AG20443 (cell line): Measurements from ENCODE around the gene ITGBL1.
A peak's percentile ranks its signal among the peaks of the same experiment; 100 is the strongest.

Source experiments
- DNase-seq: peaks from one replicate; pipeline ENCODE4 v3.0.0; 2012; ENCODE audit warnings: low spot score, mixed read lengths

Gene ITGBL1

GRCh38 chr13:101565317-101565716 is 112.8 kb downstream of the ITGBL1 start:
- no peak for DNase-seq

DNA sequence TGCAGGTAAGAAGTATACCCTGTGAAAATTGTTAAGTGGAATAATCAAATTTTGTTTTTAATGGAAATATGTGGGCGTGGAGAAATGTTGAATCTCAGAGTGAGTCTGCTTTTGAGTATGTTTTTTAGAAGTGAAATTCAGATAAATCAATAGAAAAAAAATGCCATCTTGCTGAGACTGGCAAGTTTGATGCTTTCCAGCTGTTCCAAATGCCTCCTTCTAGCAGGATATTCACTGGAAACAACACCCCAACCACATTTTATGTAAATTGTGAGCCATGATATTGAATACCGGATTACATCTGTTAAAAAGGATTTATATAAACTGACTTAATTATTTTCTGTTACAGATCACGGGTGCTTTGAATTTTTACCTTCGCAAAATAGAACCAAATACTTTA is 115.4 kb downstream of the ITGBL1 start:
- no peak for DNase-seq

DNA sequence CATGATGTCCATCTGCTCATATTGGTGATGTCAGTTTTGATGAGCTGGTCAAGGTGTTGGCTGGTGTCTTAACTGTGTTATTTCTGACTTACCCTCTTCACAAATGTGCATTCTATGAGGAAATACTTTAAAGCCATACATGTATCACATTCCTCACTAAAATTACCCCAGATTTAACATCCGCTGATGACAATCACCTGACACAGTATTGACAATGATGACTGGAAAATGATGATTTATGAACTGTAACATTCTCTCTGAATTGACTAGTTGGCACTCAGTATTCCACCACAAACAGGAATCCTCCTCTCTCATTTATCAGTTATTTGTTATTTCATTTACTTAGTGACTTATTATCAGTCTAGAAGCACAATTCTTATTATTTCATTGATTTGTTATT is 117.3 kb downstream of the ITGBL1 start:
- no peak for DNase-seq

- DNase-seq = no peak
Observed at GRCh38 chr13:101570410-101570809, 117.9 kb downstream of the ITGBL1 start.

- no peak for DNase-seq
Observed at GRCh38 chr13:101572456-101572855, 120.0 kb downstream of the ITGBL1 start.

GRCh38 chr13:101575581-101575980 is 123.1 kb downstream of the ITGBL1 start:
- DNase-seq = no peak

DNA sequence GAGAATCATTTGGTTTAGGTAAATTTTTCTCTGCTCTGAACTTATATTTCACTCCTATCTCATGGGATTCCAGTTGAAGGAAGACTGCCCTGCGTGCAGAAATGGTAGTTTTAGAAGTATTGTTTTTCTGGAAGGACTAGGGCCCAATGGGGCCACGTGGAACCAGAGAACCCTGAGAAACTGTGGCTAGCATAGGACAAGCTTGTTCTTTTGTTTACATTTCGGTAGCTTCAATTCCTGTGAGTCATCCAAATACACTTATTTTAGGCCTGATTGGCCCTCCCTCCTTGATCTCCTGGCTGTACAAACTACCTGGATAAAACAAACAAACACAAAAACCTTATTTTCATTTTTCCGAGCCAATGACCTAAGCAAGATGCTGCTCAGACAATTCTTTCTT is 124.0 kb downstream of the ITGBL1 start:
- DNase-seq = no peak

DNA sequence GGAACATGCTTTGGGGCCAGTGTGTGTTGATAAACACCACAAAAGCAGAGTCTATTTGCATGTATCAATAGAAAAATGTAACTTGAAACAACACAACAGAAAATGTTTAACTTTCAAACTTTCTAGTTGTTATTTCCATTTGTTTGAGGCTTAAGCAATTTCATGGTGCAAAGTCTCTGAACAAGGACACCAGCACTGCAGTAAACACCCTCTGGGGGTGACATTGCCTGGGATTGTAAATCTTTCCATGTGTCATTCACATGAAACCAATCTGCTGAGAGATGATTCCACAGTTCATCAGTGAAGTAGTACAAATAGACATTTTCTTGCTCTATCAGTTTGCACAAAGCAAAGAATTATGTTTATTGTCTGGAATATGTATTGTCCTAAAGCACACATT is 124.5 kb downstream of the ITGBL1 start:
- no peak for DNase-seq

- no peak for DNase-seq
Observed at GRCh38 chr13:101579281-101579802, 126.9 kb downstream of the ITGBL1 start.

DNA sequence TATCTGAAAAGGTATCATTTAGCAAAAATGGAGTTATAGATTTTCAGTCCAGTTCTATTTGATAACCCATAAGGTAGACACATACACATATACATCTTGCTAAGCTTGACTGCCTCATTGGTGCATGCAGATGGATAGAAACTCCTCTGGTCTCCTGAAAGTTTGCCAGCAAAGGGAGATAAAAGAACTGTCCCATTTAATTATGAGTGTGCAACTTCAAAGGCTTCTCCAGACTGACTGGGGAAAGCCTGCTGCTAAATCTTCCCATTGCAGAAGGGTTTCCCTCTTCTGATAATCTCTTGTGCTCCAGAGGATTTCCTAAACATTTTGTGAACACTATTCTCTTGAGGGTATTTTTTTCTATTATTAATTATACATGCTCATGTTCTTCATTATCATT is 131.9 kb downstream of the ITGBL1 start:
- DNase-seq = no peak

DNA sequence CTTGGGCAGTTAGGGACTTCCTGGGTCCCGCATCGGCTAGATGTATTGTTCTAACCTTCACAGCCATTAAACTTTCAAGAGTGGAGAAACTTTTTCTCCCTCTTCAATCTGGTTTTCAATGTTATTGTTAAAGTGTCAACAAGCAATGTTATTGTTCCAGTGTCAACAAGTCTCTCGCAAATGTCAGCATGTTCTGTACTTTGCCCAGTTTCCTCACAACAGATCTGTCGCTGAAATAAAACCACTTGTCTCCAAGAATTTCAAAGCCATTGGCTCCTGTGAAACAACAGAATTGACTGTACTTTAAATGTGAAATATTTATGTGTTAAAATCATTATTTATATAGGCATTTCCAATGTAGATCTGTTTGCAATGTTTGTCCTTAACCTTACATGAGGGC is 138.0 kb downstream of the ITGBL1 start:
- no peak for DNase-seq

DNA sequence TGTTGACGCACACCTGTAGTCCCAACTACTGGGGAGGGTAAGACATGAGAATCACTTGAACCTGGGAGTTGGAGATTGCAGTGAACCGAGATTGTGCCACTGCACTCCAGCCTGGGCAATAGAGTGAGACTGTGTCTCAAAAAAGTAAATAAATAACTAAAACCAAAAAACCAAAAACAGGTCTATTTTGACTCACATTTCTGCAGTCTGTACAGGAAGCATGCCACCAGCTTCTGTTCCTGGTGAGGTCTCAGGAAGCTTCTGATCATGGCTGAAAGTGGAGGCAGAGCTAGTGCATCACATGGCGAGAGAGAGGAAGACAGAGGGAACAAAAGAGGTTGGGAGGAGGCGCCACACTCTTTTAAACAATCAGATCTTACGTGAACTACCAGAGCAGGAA is 142.5 kb downstream of the ITGBL1 start:
- DNase-seq = no peak

- no peak for DNase-seq
Observed at GRCh38 chr13:101596803-101597202, 144.3 kb downstream of the ITGBL1 start.

- DNase-seq = no peak
Observed at GRCh38 chr13:101611491-101612475, 159.3 kb downstream of the ITGBL1 start.

DNA sequence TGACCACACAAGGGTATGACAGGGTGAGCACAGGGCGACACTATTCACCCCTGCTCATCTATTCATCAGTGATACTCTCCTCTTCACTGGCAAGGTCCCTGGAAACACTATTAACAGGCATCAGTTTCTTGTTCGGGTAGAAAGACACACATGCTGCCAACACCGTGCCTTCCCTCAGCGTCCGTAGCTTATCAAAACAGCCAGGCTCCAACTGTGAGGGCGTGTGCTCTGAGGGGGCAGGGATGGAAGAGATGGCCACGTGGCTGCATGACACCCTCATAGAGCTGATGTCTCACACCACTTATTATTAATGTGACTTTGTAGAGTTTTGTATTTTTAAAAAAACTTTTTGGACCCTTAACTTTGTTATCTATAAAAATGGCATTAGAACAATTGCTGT is 160.3 kb downstream of the ITGBL1 start:
- peak; percentile 20 for DNase-seq

- DNase-seq = no peak
Observed at GRCh38 chr13:101614491-101614890, 162.0 kb downstream of the ITGBL1 start.

DNA sequence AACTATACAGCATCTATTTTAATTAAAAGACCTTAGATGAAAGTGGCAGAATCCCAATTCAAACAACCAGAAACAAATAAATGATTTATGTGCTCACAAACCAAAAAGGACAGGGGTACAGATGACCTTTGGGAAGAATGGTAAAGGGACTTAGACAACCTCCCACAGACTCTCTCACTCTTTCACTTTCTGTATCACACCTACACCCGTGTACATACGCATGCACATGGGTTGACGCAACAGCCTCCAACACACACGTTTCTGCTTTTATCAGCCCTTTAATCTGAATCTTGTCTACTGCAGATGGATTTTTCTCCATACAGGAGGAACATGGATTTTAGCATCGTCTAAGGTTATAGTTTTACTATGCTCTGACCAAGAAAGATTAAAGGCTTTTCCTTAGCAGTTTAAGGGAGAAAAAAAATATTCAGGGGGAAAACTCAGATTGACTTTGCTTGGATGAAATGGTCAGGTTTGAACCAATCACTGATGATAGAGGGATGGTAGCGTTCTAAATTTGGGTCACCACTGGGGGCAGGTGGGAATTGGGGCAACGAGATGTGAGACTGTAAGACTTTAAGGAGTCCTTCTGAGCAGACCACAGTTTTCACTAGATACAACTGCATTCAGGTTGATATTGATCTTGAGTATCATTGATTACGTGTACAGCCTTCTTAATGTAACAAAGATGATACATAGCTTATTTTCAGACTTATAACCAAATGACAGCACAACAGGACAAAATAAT is 166.1 kb downstream of the ITGBL1 start:
- no peak for DNase-seq

DNA sequence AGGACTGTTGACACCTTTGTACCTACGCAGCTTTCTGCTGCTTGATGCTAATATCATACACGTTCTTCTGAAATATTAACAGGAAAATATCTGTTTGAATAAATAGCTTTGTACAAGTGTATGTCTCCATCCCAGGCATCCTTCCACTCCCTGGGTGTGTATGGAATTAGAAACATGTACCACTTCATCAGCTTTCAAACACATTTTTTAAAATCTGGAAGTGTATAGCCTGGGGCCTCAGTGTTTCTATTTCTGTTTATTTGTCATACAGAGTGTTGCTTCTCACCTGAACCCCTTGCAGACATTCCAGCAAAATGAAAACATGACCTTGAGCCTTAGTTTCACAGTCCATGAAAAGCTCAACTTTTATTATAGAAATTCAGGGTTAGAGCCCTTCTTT is 168.6 kb downstream of the ITGBL1 start:
- no peak for DNase-seq

DNA sequence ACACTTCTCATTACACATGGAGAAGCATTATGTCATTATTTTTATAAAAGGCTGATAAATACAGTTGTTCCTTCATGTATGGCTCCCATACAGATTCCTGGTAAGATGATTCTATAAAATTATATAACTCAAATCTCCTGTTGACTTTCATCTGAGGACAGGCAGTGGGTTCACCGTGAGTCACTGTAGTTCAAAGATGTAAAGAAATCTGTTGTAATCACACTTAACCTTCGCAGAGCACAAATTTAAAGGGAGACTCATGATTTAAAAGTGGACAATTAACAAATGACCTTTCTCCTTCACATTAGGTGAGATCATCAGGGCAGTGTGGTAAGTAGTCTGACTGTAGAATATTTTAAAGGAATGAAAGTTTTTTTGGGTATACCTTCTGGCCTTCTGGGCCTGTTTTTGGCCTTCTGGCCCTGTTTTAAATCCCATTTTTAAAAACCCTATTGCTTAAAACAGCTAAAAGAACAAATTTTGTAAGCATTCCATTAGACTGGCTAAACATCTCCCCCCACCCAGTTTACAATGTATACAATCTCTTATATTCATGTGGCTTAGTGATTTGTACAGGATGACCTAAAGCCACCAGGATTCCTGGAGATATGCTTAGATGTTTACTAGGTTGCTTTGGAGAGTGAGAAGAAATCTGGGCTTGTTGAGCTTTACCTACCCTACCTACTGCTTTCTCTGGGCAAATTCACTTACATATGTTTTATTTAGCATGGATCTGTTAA is 171.2 kb downstream of the ITGBL1 start:
- DNase-seq = no peak

DNA sequence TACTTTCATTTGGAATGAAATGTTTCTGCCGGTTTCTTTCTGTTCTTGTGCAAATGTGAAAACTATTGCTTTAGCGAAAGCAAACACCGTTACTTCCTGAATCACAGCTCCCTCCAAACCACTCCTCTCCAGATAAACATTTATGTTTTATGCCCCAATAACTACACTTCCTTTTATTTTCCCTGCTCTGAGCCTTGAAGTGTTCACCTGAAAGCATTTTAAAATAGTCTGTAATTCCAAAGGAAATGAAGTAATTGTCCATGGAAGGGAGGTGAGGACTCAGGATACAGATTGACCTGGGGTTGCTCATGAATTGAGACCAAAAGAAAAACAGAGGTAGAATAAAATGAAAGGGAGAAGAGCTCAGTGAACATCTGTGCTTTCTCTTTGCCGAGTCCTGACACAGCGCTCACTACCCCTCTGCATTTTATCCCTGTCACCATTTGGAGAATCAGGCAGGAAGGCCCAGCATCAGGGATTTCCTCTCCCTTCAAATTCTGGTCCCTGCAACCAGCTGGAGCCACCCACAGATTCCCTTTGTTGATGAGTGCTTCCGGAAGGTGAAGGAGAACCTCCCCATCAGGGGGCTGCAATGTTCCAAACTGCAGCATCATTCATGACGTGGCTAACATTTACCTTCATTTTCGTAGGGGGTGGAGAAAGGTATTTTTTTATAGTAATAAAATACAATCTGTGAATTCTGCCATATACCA is 171.9 kb downstream of the ITGBL1 start:
- no peak for DNase-seq

- DNase-seq = no peak
Observed at GRCh38 chr13:101624981-101625380, 172.5 kb downstream of the ITGBL1 start.
